K562 (cell line): ENCODE measurements around the gene UBASH3A. TPM values are rescaled to one million over a fixed set of nuclear protein-coding genes. Genes with fewer than 3 reads are reported as not detected.

Experiments used
- ATAC-seq: fragments of 200-7000 bp; cut with Tn5 transposase; 3 replicates; pipeline ENCODE4 v1.9.1; 2020; ENCODE audit warnings: moderate library complexity
- BruUV-seq: library from RNA; stranded (reverse); fragments of 400-500 nt; replicated peaks from 2 replicates; lab custom pipeline; 2021; lab: Mats Ljungman, UMichigan
- CTCF ChIA-PET: fragments of 300-600 bp; formaldehyde crosslinking; extraction: SDS; loops from one replicate; lab custom pipeline; 2021; ENCODE audit warnings: low intra/inter-chr PET ratio; lab: Yijun Ruan, JAX
- POLR2A ChIA-PET: fragments of 300-600, 350-650 bp; sonication (Branson Sonifier 250); formaldehyde crosslinking; extraction: SDS; loops from one replicate; lab custom pipeline; 2021; ENCODE audit warnings: antibody characterized with exemption, inconsistent platforms; lab: Yijun Ruan, JAX
- DNase-seq, 4 experiments: peaks; one replicate each; pipeline versions ENCODE4 v3.0.0 to v3.0.0-alpha.2; 2011 to 2018; ENCODE audit warnings: low spot score in 3 of 4, mixed read lengths in 3 of 4; ENCODE audit errors: extremely low read depth in 1 of 4
- FAIRE-seq: peaks from 2 replicates; lab custom pipeline; 2011; peaks lifted over from hg19 to GRCh38; lab: Jason Lieb, UNC
- H2AFZ ChIP-seq: 2 replicates; pipeline ENCODE4 v1.6.0; 2011; ENCODE audit warnings: low read depth, low read length, control low read depth, inconsistent platforms
- H3K27ac ChIP-seq: fragments of 200-600 bp; 3 replicates; pipeline ENCODE4 v1.8.0; 2011; ENCODE audit warnings: low read depth, mild to moderate bottlenecking, control low read depth, inconsistent platforms, low read length, moderate library complexity, mixed read lengths; ENCODE audit errors: extremely low read depth
- H3K27me3 ChIP-seq, 2 experiments: fragments of 300-600 bp in 1 of 2; 2 replicates in 1 of 2; 3 replicates in 1 of 2; pipeline versions ENCODE4 v1.6.0 to v1.8.0; 2011; ENCODE audit warnings: inconsistent platforms in 2 of 2, low read length in 2 of 2, mild to moderate bottlenecking in 1 of 2, mixed read lengths in 1 of 2, moderate library complexity in 1 of 2; ENCODE audit not compliant: control insufficient read depth in 2 of 2, insufficient read depth in 2 of 2
- H3K36me3 ChIP-seq: fragments of 300-600 bp; 3 replicates; pipeline ENCODE4 v1.8.0; 2011; ENCODE audit warnings: mild to moderate bottlenecking, low read length, inconsistent platforms; ENCODE audit not compliant: control insufficient read depth, insufficient read depth
- H3K4me1 ChIP-seq, 2 experiments: fragments of 200-600 bp in 1 of 2; replicated peaks in 1 of 2; 2 replicates in 1 of 2; 3 replicates in 1 of 2; pipeline versions ENCODE4 v1.5.1 to v1.8.0; 2011; ENCODE audit warnings: inconsistent platforms in 2 of 2, low read length in 2 of 2, mild to moderate bottlenecking in 1 of 2, mixed read lengths in 1 of 2, moderate library complexity in 1 of 2; ENCODE audit not compliant: control insufficient read depth in 2 of 2, insufficient read depth in 2 of 2
- H3K4me2 ChIP-seq: 2 replicates; pipeline ENCODE4 v1.6.1; 2011; ENCODE audit warnings: low read length, control low read depth, inconsistent platforms, mixed read lengths; ENCODE audit not compliant: insufficient read depth
- H3K4me3 ChIP-seq: fragments of 200-600 bp; sonication (generic), shearing (Covaris generic); 2 replicates; pipeline ENCODE4 v1.5.1; 2016; ENCODE audit warnings: control low read depth, inconsistent platforms
- H3K79me2 ChIP-seq: fragments of 200-600 bp; 3 replicates; pipeline ENCODE4 v1.8.0; 2011; ENCODE audit warnings: low read length, inconsistent platforms; ENCODE audit not compliant: control insufficient read depth, insufficient read depth
- H3K9ac ChIP-seq, 2 experiments: 2 replicates each; pipeline versions ENCODE4 v1.6.0 to v1.6.1; 2011; ENCODE audit warnings: low read depth in 2 of 2, low read length in 2 of 2, control low read depth in 1 of 2, inconsistent platforms in 1 of 2, mild to moderate bottlenecking in 1 of 2, mixed read lengths in 1 of 2; ENCODE audit not compliant: insufficient read depth in 1 of 2
- H3K9me1 ChIP-seq: one replicate; pipeline ENCODE4 v1.6.0; 2011; ENCODE audit warnings: inconsistent platforms, mild to moderate bottlenecking, low read length, moderate library complexity; ENCODE audit not compliant: control insufficient read depth, insufficient read depth
- H3K9me3 ChIP-seq: replicated peaks from 2 replicates; pipeline ENCODE4 v1.5.1; 2011; ENCODE audit warnings: low read depth, low read length, inconsistent platforms; ENCODE audit not compliant: control insufficient read depth, insufficient read depth
- H4K20me1 ChIP-seq: replicated peaks from 2 replicates; pipeline ENCODE4 v1.6.1; 2011; ENCODE audit warnings: low read length, inconsistent platforms, mixed read lengths; ENCODE audit not compliant: control insufficient read depth, insufficient read depth
- ARID2 ChIP-seq: fragments of 450-650 bp; IDR thresholded peaks from 2 replicates; pipeline ENCODE4 v1.6.1; 2017; ENCODE audit warnings: antibody characterized with exemption, mild to moderate bottlenecking
- MYNN ChIP-seq, 2 experiments: sonication (generic); formaldehyde crosslinking in 1 of 2; IDR thresholded peaks; 2 replicates each; pipeline versions ENCODE4 v1.5.0 to v1.6.1; 2016 to 2020; ENCODE audit warnings: antibody characterized with exemption in 1 of 2, missing genetic modification reagents in 1 of 2
- NFRKB ChIP-seq: fragments of 450-650 bp; IDR thresholded peaks from 2 replicates; pipeline ENCODE4 v1.6.1; 2016; ENCODE audit warnings: low read depth
- ZNF583 ChIP-seq: fragments of 250-450 bp; sonication (Bioruptor Pico); IDR thresholded peaks from 2 replicates; pipeline ENCODE4 v1.4.0; 2020
- WGBS: fragments of 100-300 bp; shearing (Covaris generic); methylation state at CpG from one replicate; pipeline ENCODE4 v1.1.6; 2016; ENCODE audit warnings: low coverage, mixed read lengths; ENCODE audit not compliant: insufficient coverage; ENCODE audit errors: missing lambda C conversion rate; 5-methylcytosine and 5-hydroxymethylcytosine counted together
- in situ Hi-C: fragments of 300-500 bp; cut with MboI; formaldehyde crosslinking; loops from 4 replicates; pipeline ENCODE4 v1.15.0; 2018; ENCODE audit warnings: inconsistent platforms, mixed read lengths
- intact Hi-C: fragments of 100-400 bp; cut with micrococcal nuclease; formaldehyde crosslinking; loops from 2 replicates; pipeline ENCODE4 v1.14.2; 2022
- polyA plus RNA-seq, 8 experiments: library from polyadenylated mRNA; depleted of rRNA in 4 of 8; stranded (reverse) in 5 of 8; unstranded in 3 of 8; fragments of >200 nt; fragmentation: Nextera tagmentation in 2 of 8; fragmentation: Illumina TruSeq in 1 of 8; extraction: Ambion mirVana in 2 of 8; extraction: Trizol in 1 of 8; gene quantifications; 2 replicates each; pipeline versions ENCODE4 v1.2.1 to v1.2.3, GENCODE V29; 2011 to 2014; ENCODE audit warnings: inconsistent platforms in 1 of 8, missing spikeins in 1 of 8
- total RNA-seq, 7 experiments: library from RNA; depleted of rRNA in 6 of 7; stranded (reverse); fragments of >200 nt in 6 of 7; fragmentation: Illumina TruSeq in 2 of 7; extraction: Trizol in 2 of 7; gene quantifications; 2 replicates each; pipeline versions ENCODE4 v1.2.1 to v1.2.3, GENCODE V29; 2011 to 2021; ENCODE audit warnings: low replicate concordance in 1 of 7
- TF ChIP-seq, protein P1 (sequence below), 2 experiments: IDR thresholded peaks in 1 of 2; conservative IDR thresholded peaks in 1 of 2; 2 replicates each; pipeline ENCODE4 v1.6.1; 2016; ENCODE audit warnings: low read depth in 2 of 2, mild to moderate bottlenecking in 1 of 2, missing compliant biosample characterization in 1 of 2, missing genetic modification characterization in 1 of 2, moderate library complexity in 1 of 2
- TF ChIP-seq, protein P2 (sequence below): fragments of 450-650 bp; IDR thresholded peaks from 2 replicates; pipeline ENCODE4 v1.6.1; 2016; ENCODE audit warnings: low read depth
- TF ChIP-seq, protein P3 (sequence below): sonication (generic); formaldehyde crosslinking; IDR thresholded peaks from 2 replicates; pipeline ENCODE4 v1.8.1; 2023; ENCODE audit warnings: mild to moderate bottlenecking, missing genetic modification reagents, moderate library complexity

Gene UBASH3A
- total and polyA plus RNA-seq, 9 of the 15 experiments (the other 6 are each of a cell fraction or from before 2014, with no cell fraction given), result 0.23 to 1.8 (median 1.1) TPM

DNA sequence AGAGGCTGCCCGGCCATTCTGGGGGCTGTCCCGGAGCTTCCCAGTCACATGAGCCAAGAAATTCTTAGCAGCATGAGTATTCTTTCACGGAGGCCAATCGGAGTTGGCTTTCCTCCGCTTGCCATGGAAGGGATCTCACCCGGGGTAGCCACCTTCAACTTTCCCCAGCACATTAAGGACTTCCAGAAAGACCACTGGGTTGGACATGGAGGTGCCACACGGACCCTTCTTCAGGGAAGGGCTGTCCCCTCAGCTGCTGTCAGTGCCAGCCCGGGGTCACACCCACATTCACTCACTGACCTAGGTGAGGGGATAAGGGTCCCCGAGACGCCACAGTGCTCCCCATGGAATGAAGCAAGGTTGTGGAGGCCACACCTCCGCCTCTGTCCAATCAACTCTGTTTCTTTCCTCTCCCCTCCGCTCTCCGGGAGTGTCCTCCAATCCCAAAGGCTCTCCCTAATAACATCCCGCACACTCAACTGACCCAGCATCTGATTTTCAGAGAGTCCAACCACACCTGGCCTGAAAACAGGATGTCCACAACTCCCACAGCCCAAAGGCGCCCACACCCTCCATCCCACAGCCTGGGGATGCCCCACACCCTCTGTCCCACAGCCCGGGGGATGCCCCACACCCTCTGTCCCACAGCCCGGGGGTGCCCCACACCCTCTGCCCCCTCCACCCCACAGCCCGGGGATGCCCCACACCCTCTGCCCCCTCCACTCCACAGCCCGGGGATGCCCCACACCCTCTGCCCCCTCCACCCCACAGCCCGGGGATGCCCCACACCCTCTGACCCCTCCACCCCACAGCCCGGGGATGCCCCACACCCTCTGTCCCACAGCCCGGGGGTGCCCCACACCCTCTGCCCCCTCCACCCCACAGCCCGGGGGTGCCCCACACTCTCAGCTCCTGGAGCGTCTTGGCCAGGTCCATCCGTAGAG is 73.0 kb downstream of the UBASH3A start:
- Histone ChIP-seq H2AFZ (no peak overlapping the region), H3K9me1 (no peaks in the 10 kb centered on the region), H3K36me3 (no peaks in the 10 kb centered on the region), H3K79me2 (no peaks in the 10 kb centered on the region), H4K20me1 (no peaks in the 10 kb centered on the region), H3K4me1 (peaks cover 0 to 3% of the 10 kb centered on the region in 2 experiments; a peak in 1 of 5 replicates), H3K27me3 (peaks cover 53 to 70% of the 10 kb centered on the region in 2 experiments), H3K9me3 (no peaks in the 10 kb centered on the region), H3K9ac (no peak overlapping the region), H3K27ac (no peak overlapping the region), H3K4me3 (no peak overlapping the region), H3K4me2 (no peak overlapping the region)
- intact Hi-C loops (no loop called here), in situ Hi-C loops (no loop called here)
- no TSS peak for BruUV-seq
- no peak for ATAC-seq
- ChIA-PET POLR2A (interaction anchor here (0.7 to 1.2 kb wide), 2 partner anchors 11 to 246 kb away, joined by 3 to 4 read pairs; no protein-coding TSS in a partner anchor), CTCF (no interaction called here)
- FAIRE-seq, result no peak
- DNase-seq, result no peak
- 6% methylated on average over 17 of the region's 25 CpGs for WGBS
- TF ChIP-seq ZNF583 (CRISPR knock-in tag) (no peak), MYNN (IDR thresholded peaks at IDR 0.05) (no peak), MYNN (CRISPR knock-in tag; IDR thresholded peaks at IDR 0.05) (no peak), ARID2 (no peak), NFRKB (no peak)
- TF ChIP-seq, protein P1, sequence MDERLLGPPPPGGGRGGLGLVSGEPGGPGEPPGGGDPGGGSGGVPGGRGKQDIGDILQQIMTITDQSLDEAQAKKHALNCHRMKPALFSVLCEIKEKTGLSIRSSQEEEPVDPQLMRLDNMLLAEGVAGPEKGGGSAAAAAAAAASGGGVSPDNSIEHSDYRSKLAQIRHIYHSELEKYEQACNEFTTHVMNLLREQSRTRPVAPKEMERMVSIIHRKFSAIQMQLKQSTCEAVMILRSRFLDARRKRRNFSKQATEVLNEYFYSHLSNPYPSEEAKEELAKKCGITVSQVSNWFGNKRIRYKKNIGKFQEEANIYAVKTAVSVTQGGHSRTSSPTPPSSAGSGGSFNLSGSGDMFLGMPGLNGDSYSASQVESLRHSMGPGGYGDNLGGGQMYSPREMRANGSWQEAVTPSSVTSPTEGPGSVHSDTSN (CRISPR knock-in tag; IDR thresholded peaks at IDR 0.05; ENCODE audit: low read depth), result no peak
- TF ChIP-seq, protein P1 (tag; conservative IDR thresholded peaks at IDR 0.05; ENCODE audit: low read depth), result no peak
- TF ChIP-seq, protein P2, sequence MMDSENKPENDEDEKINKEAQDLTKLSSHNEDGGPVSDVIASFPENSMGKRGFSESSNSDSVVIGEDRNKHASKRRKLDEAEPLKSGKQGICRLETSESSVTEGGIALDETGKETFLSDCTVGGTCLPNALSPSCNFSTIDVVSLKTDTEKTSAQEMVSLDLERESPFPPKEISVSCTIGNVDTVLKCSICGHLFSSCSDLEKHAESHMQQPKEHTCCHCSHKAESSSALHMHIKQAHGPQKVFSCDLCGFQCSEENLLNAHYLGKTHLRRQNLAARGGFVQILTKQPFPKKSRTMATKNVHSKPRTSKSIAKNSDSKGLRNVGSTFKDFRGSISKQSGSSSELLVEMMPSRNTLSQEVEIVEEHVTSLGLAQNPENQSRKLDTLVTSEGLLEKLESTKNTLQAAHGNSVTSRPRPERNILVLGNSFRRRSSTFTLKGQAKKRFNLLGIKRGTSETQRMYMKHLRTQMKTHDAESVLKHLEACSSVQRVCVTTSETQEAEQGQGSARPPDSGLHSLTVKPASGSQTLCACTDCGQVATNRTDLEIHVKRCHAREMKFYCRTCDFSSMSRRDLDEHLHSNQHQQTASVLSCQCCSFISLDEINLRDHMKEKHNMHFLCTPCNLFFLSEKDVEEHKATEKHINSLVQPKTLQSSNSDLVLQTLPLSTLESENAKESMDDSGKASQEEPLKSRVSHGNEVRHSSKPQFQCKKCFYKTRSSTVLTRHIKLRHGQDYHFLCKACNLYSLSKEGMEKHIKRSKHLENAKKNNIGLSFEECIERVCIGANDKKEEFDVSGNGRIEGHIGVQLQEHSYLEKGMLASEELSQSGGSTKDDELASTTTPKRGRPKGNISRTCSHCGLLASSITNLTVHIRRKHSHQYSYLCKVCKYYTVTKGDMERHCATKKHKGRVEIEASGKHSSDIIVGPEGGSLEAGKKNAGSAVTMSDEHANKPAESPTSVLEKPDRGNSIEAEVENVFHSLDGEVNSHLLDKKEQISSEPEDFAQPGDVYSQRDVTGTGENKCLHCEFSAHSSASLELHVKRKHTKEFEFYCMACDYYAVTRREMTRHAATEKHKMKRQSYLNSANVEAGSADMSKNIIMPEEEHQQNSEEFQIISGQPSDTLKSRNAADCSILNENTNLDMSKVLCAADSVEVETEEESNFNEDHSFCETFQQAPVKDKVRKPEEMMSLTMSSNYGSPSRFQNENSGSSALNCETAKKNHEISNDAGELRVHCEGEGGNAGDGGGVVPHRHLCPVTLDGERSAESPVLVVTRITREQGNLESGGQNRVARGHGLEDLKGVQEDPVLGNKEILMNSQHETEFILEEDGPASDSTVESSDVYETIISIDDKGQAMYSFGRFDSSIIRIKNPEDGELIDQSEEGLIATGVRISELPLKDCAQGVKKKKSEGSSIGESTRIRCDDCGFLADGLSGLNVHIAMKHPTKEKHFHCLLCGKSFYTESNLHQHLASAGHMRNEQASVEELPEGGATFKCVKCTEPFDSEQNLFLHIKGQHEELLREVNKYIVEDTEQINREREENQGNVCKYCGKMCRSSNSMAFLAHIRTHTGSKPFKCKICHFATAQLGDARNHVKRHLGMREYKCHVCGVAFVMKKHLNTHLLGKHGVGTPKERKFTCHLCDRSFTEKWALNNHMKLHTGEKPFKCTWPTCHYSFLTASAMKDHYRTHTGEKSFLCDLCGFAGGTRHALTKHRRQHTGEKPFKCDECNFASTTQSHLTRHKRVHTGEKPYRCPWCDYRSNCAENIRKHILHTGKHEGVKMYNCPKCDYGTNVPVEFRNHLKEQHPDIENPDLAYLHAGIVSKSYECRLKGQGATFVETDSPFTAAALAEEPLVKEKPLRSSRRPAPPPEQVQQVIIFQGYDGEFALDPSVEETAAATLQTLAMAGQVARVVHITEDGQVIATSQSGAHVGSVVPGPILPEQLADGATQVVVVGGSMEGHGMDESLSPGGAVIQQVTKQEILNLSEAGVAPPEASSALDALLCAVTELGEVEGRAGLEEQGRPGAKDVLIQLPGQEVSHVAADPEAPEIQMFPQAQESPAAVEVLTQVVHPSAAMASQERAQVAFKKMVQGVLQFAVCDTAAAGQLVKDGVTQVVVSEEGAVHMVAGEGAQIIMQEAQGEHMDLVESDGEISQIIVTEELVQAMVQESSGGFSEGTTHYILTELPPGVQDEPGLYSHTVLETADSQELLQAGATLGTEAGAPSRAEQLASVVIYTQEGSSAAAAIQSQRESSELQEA, result no peak
- TF ChIP-seq, protein P3, sequence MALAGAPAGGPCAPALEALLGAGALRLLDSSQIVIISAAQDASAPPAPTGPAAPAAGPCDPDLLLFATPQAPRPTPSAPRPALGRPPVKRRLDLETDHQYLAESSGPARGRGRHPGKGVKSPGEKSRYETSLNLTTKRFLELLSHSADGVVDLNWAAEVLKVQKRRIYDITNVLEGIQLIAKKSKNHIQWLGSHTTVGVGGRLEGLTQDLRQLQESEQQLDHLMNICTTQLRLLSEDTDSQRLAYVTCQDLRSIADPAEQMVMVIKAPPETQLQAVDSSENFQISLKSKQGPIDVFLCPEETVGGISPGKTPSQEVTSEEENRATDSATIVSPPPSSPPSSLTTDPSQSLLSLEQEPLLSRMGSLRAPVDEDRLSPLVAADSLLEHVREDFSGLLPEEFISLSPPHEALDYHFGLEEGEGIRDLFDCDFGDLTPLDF (CRISPR knock-in tag), result no peak
